SK-N-SH (cell line): ENCODE measurements around the gene MBNL2. TPM values are rescaled to one million over a fixed set of nuclear protein-coding genes. Genes with fewer than 3 reads are reported as not detected.

Source experiments
- CTCF ChIA-PET: fragments of 300-600, 350-600 bp; formaldehyde crosslinking; extraction: SDS; loops from one replicate; lab custom pipeline; 2021; lab: Yijun Ruan, JAX
- POLR2A ChIA-PET: fragments of 350-600 bp; sonication (Branson Sonifier 250); formaldehyde crosslinking; extraction: SDS; loops from one replicate; lab custom pipeline; 2020; ENCODE audit warnings: antibody characterized with exemption, inconsistent platforms; lab: Yijun Ruan, JAX
- DNase-seq: peaks from one replicate; pipeline ENCODE4 v3.0.0; 2012
- H2AFZ ChIP-seq: fragments of 200-600 bp; sonication (generic); 2 replicates; pipeline ENCODE4 v1.8.1; 2016; ENCODE audit warnings: antibody characterized with exemption, mild to moderate bottlenecking, low read depth
- H3F3A ChIP-seq: fragments of 200-600 bp; sonication (generic); replicated peaks from 2 replicates; pipeline ENCODE3; 2016; ENCODE audit warnings: antibody characterized with exemption, mild to moderate bottlenecking; ENCODE audit not compliant: insufficient read depth
- H3K27ac ChIP-seq, 2 experiments: fragments of 200-500 bp in 1 of 2; fragments of 200-600 bp in 1 of 2; sonication (Bioruptor generic) in 1 of 2; sonication (generic), shearing (Covaris generic) in 1 of 2; 2 replicates each; pipeline versions ENCODE4 v1.5.1 to v1.6.1; 2014 to 2016; ENCODE audit warnings: low read depth in 2 of 2, inconsistent platforms in 1 of 2, low read length in 1 of 2, mild to moderate bottlenecking in 1 of 2, mixed read lengths in 1 of 2
- H3K27me3 ChIP-seq: fragments of 200-600 bp; sonication (generic), shearing (Covaris generic); 2 replicates; pipeline ENCODE4 v1.6.1; 2016; ENCODE audit warnings: mixed run types; ENCODE audit not compliant: insufficient read depth
- H3K36me3 ChIP-seq, 2 experiments: fragments of 200-500 bp in 1 of 2; fragments of 200-600 bp in 1 of 2; sonication (Bioruptor generic) in 1 of 2; sonication (generic) in 1 of 2; replicated peaks in 1 of 2; 2 replicates each; pipeline versions ENCODE3 to v1.5.1; 2014 to 2016; ENCODE audit warnings: low read length in 1 of 2, mild to moderate bottlenecking in 1 of 2; ENCODE audit not compliant: insufficient read depth in 2 of 2, control insufficient read depth in 1 of 2
- H3K4me1 ChIP-seq, 2 experiments: fragments of 200-500 bp in 1 of 2; fragments of 200-600 bp in 1 of 2; sonication (Bioruptor generic) in 1 of 2; sonication (generic), shearing (Covaris generic) in 1 of 2; 2 replicates each; pipeline versions ENCODE4 v1.5.1 to v1.6.1; 2014 to 2016; ENCODE audit warnings: low read depth in 1 of 2, low read length in 1 of 2, mixed run types in 1 of 2; ENCODE audit not compliant: insufficient read depth in 2 of 2, control insufficient read depth in 1 of 2
- H3K4me2 ChIP-seq: fragments of 200-600 bp; sonication (generic), shearing (Covaris generic); 2 replicates; pipeline ENCODE4 v1.6.1; 2017; ENCODE audit warnings: mixed run types
- H3K4me3 ChIP-seq, 2 experiments: fragments of 200-500 bp in 1 of 2; fragments of 200-600 bp in 1 of 2; sonication (Bioruptor generic) in 1 of 2; sonication (generic), shearing (Covaris generic) in 1 of 2; 2 replicates each; pipeline versions ENCODE4 v1.5.1 to v1.8.1; 2014 to 2016; ENCODE audit warnings: low read depth in 2 of 2, inconsistent platforms in 1 of 2, low read length in 1 of 2, mild to moderate bottlenecking in 1 of 2, mixed read lengths in 1 of 2, moderate library complexity in 1 of 2
- H3K79me2 ChIP-seq: fragments of 200-600 bp; sonication (generic); 2 replicates; pipeline ENCODE4 v1.8.1; 2017; ENCODE audit warnings: mild to moderate bottlenecking; ENCODE audit not compliant: insufficient read depth
- H3K9ac ChIP-seq: fragments of 200-600 bp; sonication (generic); 2 replicates; pipeline ENCODE4 v1.6.1; 2017; ENCODE audit warnings: mixed run types
- H3K9me2 ChIP-seq: fragments of 200-600 bp; sonication (generic); 2 replicates; pipeline ENCODE4 v1.6.1; 2017; ENCODE audit warnings: mixed run types
- H3K9me3 ChIP-seq: fragments of 200-600 bp; sonication (generic); 2 replicates; pipeline ENCODE4 v1.6.1; 2017; ENCODE audit warnings: mixed run types, mild to moderate bottlenecking, moderate library complexity
- H4K20me1 ChIP-seq: fragments of 200-600 bp; sonication (generic); 2 replicates; pipeline ENCODE4 v1.6.1; 2017; ENCODE audit warnings: mild to moderate bottlenecking, mixed run types; ENCODE audit not compliant: insufficient read depth
- EP300 ChIP-seq, 2 experiments: IDR thresholded peaks; 2 replicates each; pipeline versions ENCODE4 v1.4.0 to v1.6.1; 2012; ENCODE audit warnings: borderline replicate concordance in 1 of 2, low read depth in 1 of 2, low read length in 1 of 2
- EZH2phosphoT487 ChIP-seq: fragments of 200-600 bp; sonication (generic); IDR thresholded peaks from 2 replicates; pipeline ENCODE4 v1.6.1; 2017; ENCODE audit warnings: low read depth, mixed run types, mild to moderate bottlenecking, antibody characterized with exemption, moderate library complexity, borderline replicate concordance
- FOXJ3 ChIP-seq: sonication (generic); formaldehyde crosslinking; IDR thresholded peaks from 2 replicates; pipeline ENCODE4 v1.5.1; 2020; ENCODE audit warnings: mild to moderate bottlenecking, missing genetic modification reagents
- GABPA ChIP-seq: IDR thresholded peaks from 2 replicates; pipeline ENCODE4 v1.4.0; 2012; ENCODE audit warnings: low read depth, mild to moderate bottlenecking
- GATA2 ChIP-seq: sonication (generic); formaldehyde crosslinking; IDR thresholded peaks from 2 replicates; pipeline ENCODE4 v1.5.0; 2020; ENCODE audit warnings: mild to moderate bottlenecking, missing genetic modification reagents
- JUND ChIP-seq: IDR thresholded peaks from 2 replicates; pipeline ENCODE4 v1.4.0; 2012
- MAX ChIP-seq: IDR thresholded peaks from 2 replicates; pipeline ENCODE4 v1.4.0; 2012; ENCODE audit warnings: low read depth
- MEF2A ChIP-seq: IDR thresholded peaks from 2 replicates; pipeline ENCODE4 v1.4.0; 2012; ENCODE audit warnings: low read depth, borderline replicate concordance
- NFIC ChIP-seq: IDR thresholded peaks from 2 replicates; pipeline ENCODE4 v1.4.0; 2012; ENCODE audit warnings: borderline replicate concordance
- NRF1 ChIP-seq: IDR thresholded peaks from 2 replicates; pipeline ENCODE4 v1.6.1; 2012; ENCODE audit warnings: low read depth, mild to moderate bottlenecking, low read length
- RCOR1 ChIP-seq: fragments of 150-350 bp; IDR thresholded peaks from 2 replicates; pipeline ENCODE4 v1.6.1; 2017; ENCODE audit warnings: antibody characterized with exemption, low read length
- RXRA ChIP-seq: IDR thresholded peaks from 2 replicates; pipeline ENCODE4 v1.4.0; 2012; ENCODE audit warnings: low read depth, mild to moderate bottlenecking, borderline replicate concordance
- TAF1 ChIP-seq: IDR thresholded peaks from 2 replicates; pipeline ENCODE4 v1.6.1; 2012; ENCODE audit warnings: low read depth, mild to moderate bottlenecking, low read length, moderate library complexity, borderline replicate concordance
- USF1 ChIP-seq: IDR thresholded peaks from 2 replicates; pipeline ENCODE4 v1.4.0; 2012; ENCODE audit warnings: low read depth, borderline replicate concordance
- YY1 ChIP-seq: IDR thresholded peaks from 2 replicates; pipeline ENCODE4 v1.4.0; 2012; ENCODE audit warnings: low read depth, mild to moderate bottlenecking
- WGBS: methylation state at CpG from one replicate; pipeline ENCODE4 v1.1.6; 2017; ENCODE audit warnings: low lambda C conversion rate; 5-methylcytosine and 5-hydroxymethylcytosine counted together
- polyA plus RNA-seq, 3 experiments: library from polyadenylated mRNA; depleted of rRNA; stranded (reverse); fragments of >200 nt; gene quantifications; 2 replicates each; pipeline ENCODE4 v1.2.3, GENCODE V29; 2012
- TF ChIP-seq, protein P1 (sequence below): IDR thresholded peaks from 2 replicates; pipeline ENCODE4 v1.4.0; 2012; ENCODE audit warnings: low read depth, borderline replicate concordance
- TF ChIP-seq, protein P2 (sequence below): fragments of 150-350 bp; IDR thresholded peaks from 2 replicates; pipeline ENCODE4 v1.6.1; 2017; ENCODE audit warnings: antibody characterized with exemption, low read length, low read depth, borderline replicate concordance
- TF ChIP-seq, protein P3 (sequence below): fragments of 200-600 bp; sonication (generic); IDR thresholded peaks from 2 replicates; pipeline ENCODE4 v1.6.1; 2017; ENCODE audit warnings: antibody characterized with exemption, mild to moderate bottlenecking, moderate library complexity

Gene MBNL2
- polyA plus RNA-seq, 1 of the 3 experiments (the other 2 are of a cell fraction), result 24.5 TPM

DNA sequence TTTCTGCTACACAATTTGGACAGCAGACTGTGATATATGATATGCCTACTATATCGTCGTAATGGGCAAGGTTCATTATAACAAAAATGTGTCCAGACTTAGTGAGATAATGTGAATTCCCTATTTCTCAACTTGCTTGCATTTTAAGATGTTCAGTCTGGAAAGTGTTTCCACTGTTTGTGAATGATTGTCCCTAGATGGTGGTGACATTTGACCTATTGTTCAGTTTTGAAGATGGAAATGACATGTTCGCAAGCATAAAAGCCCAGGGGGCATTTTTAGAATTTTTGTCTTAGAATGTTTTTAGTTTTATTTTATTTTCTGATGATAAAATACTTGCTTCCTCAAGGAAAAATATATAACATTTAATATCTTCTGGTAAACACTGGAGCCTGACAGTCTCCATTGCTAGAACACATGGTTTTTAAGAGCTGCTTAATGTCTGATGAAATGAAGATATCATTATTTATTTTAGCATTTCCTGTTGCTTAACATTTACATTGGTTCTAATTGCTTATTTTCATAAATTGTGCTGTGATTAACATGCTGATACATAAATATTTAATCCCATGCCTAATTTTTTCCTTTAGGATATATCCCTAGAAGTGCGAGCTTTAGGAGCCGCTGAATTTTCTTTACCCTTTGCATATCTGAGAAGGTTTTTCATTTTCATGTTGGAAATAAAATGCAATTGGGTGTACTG is 27.1 kb downstream of the MBNL2 start:
- Histone ChIP-seq H3K27me3 (no peaks in the 10 kb centered on the region), H3K9me2 (no peaks in the 10 kb centered on the region), H3K9me3 (no peaks in the 10 kb centered on the region), H3K4me2 (peak overlapping the region; percentile 65; the same call in 1 of the 2 replicates), H3K9ac (peak overlapping the region; percentile 48; the same call in 1 of the 2 replicates), H3K27ac (peak overlapping the region; percentile 74 to 79; a peak in 3 of 4 replicates), H3K4me1 (peaks cover 13 to 37% of the 10 kb centered on the region in 2 experiments), H3F3A (peaks cover 44% of the 10 kb centered on the region), H4K20me1 (no peaks in the 10 kb centered on the region; the same call in 1 of the 2 replicates), H2AFZ (no peak overlapping the region), H3K79me2 (peaks cover 100% of the 10 kb centered on the region), H3K36me3 (peaks cover 11 to 51% of the 10 kb centered on the region in 2 experiments), H3K4me3 (no peak overlapping the region; a peak in 1 of 4 replicates)
- ChIA-PET CTCF (interaction anchor here (0.8 to 3.0 kb wide), 3 partner anchors 11 to 139 kb away, joined by 3 to 9 read pairs (median 3); partner anchors contain the start of gene MBNL2), POLR2A (no interaction called here)
- TF ChIP-seq MEF2A (no peak), YY1 (no peak), EP300 (IDR thresholded peaks at IDR 0.05; ENCODE audit: borderline replicate concordance in 1 of 2, low read depth in 1 of 2, low read length in 1 of 2) (no peak), GABPA (no peak), NFIC (no peak), USF1 (no peak), JUND (no peak), TAF1 (no peak)
- TF ChIP-seq, protein P1, sequence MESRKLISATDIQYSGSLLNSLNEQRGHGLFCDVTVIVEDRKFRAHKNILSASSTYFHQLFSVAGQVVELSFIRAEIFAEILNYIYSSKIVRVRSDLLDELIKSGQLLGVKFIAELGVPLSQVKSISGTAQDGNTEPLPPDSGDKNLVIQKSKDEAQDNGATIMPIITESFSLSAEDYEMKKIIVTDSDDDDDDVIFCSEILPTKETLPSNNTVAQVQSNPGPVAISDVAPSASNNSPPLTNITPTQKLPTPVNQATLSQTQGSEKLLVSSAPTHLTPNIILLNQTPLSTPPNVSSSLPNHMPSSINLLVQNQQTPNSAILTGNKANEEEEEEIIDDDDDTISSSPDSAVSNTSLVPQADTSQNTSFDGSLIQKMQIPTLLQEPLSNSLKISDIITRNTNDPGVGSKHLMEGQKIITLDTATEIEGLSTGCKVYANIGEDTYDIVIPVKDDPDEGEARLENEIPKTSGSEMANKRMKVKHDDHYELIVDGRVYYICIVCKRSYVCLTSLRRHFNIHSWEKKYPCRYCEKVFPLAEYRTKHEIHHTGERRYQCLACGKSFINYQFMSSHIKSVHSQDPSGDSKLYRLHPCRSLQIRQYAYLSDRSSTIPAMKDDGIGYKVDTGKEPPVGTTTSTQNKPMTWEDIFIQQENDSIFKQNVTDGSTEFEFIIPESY, result no peak
- TF ChIP-seq, protein P2, sequence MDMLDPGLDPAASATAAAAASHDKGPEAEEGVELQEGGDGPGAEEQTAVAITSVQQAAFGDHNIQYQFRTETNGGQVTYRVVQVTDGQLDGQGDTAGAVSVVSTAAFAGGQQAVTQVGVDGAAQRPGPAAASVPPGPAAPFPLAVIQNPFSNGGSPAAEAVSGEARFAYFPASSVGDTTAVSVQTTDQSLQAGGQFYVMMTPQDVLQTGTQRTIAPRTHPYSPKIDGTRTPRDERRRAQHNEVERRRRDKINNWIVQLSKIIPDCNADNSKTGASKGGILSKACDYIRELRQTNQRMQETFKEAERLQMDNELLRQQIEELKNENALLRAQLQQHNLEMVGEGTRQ, result no peak
- DNase-seq, result no peak
- WGBS, result 82% methylated on average over 5 of the region's 5 CpGs

GRCh38 chr13:97249796-97250495 is 27.8 kb downstream of the MBNL2 start:
- peaks cover 46% of the 10 kb centered on the region for H3F3A ChIP-seq
- peak overlapping the region; percentile 65 for H3K4me2 ChIP-seq
- whole genome bisulfite sequencing, result 73% methylated on average over 3 of the region's 3 CpGs
- peak overlapping the region; percentile 48; the same call in 1 of the 2 replicates for H3K9ac ChIP-seq
- peak overlapping the region; percentile 74 to 79; a peak in 3 of 4 replicates for H3K27ac ChIP-seq
- H4K20me1 ChIP-seq, result no peaks in the 10 kb centered on the region; the same call in 1 of the 2 replicates
- H3K27me3 ChIP-seq, result no peaks in the 10 kb centered on the region
- CTCF ChIA-PET, result interaction anchor here (0.8 to 3.0 kb wide), 5 partner anchors 10 to 140 kb away, joined by 3 to 9 read pairs (median 3); partner anchors contain the start of gene MBNL2
- H3K9me2 ChIP-seq, result no peaks in the 10 kb centered on the region
- peaks cover 100% of the 10 kb centered on the region for H3K79me2 ChIP-seq
- H3K4me1 ChIP-seq, result peaks cover 9 to 44% of the 10 kb centered on the region in 2 experiments
- peak overlapping the region in 1 of 2 experiments; percentile 17; a peak in 1 of 4 replicates for H3K4me3 ChIP-seq
- no peaks in the 10 kb centered on the region for H3K9me3 ChIP-seq
- H2AFZ ChIP-seq, result no peak overlapping the region
- no peak for DNase-seq
- H3K36me3 ChIP-seq, result peaks cover 6 to 48% of the 10 kb centered on the region in 2 experiments
- POLR2A ChIA-PET, result no interaction called here
- TF ChIP-seq NRF1, result no peak
- TF ChIP-seq, protein P2, result no peak
- TF ChIP-seq EZH2phosphoT487, result no peak
- TF ChIP-seq MAX, result no peak
- TF ChIP-seq FOXJ3 (CRISPR knock-in tag), result no peak
- no peak for TF ChIP-seq RCOR1
- TF ChIP-seq NFIC, result no peak
- TF ChIP-seq GATA2 (CRISPR knock-in tag), result no peak
- TF ChIP-seq, protein P3, sequence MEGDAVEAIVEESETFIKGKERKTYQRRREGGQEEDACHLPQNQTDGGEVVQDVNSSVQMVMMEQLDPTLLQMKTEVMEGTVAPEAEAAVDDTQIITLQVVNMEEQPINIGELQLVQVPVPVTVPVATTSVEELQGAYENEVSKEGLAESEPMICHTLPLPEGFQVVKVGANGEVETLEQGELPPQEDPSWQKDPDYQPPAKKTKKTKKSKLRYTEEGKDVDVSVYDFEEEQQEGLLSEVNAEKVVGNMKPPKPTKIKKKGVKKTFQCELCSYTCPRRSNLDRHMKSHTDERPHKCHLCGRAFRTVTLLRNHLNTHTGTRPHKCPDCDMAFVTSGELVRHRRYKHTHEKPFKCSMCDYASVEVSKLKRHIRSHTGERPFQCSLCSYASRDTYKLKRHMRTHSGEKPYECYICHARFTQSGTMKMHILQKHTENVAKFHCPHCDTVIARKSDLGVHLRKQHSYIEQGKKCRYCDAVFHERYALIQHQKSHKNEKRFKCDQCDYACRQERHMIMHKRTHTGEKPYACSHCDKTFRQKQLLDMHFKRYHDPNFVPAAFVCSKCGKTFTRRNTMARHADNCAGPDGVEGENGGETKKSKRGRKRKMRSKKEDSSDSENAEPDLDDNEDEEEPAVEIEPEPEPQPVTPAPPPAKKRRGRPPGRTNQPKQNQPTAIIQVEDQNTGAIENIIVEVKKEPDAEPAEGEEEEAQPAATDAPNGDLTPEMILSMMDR, result no peak
- no peak for TF ChIP-seq RXRA
